ENCODE data around the gene NTNG1.

DNA sequence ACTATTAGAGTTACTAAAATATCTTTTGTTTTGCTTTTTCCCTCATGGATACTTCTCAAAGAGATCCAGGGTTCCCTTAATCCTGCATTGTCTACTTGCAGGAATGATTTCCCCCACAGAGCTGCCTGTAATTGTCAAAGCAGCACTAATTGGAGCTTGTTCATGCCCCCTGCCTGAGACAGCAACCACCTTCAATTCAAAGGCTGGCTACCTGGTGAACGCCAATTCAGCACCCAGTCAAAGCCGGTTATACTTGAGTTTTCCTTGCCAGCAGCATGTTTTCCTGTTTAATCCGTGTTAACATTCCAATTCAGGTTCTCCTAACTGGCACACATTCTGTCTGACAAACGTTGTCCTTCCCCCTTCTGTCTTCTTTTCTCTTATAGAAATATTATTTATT lies 382.9 kb downstream of the NTNG1 start:
- TF ChIP-seq CTCF (conservative IDR thresholded peaks at IDR 0.05; ENCODE audit: low read length) (no peak), EZH2phosphoT487 (IDR thresholded peaks at IDR 0.05; ENCODE audit: borderline replicate concordance, low read depth, low read length) (no peak)
